HCT116 (cell line): ENCODE results near the gene CUBN. TPM values are rescaled to one million over a fixed set of nuclear protein-coding genes. Genes with fewer than 3 reads are reported as not detected.

Experiments used
- ATAC-seq: fragments of 200-7000 bp; cut with Tn5 transposase; 2 replicates; pipeline ENCODE4 v1.9.1; 2020; ENCODE audit warnings: mild to moderate bottlenecking, moderate library complexity
- BruUV-seq: library from RNA; stranded (reverse); fragments of 400-500 nt; replicated peaks from 2 replicates; lab custom pipeline; 2021; lab: Mats Ljungman, UMichigan
- CTCF ChIA-PET: fragments of 300-600 bp; sonication (Branson Sonifier 250); formaldehyde crosslinking; loops from one replicate; lab custom pipeline; 2021; ENCODE audit warnings: antibody characterized with exemption; lab: Charles Lee
- POLR2A ChIA-PET: fragments of 300-600, 350-600 bp; sonication (Branson Sonifier 250); formaldehyde crosslinking; loops from one replicate; lab custom pipeline; 2021; ENCODE audit warnings: antibody characterized with exemption; lab: Charles Lee
- RAD21 ChIA-PET, 2 experiments: fragments of 300-600 bp; sonication (Branson Sonifier 250); formaldehyde crosslinking; loops; one replicate each; lab custom pipeline; 2023; ENCODE audit warnings: low total read pairs in 2 of 2; ENCODE audit not compliant: uncharacterized antibody in 2 of 2, unreplicated experiment in 2 of 2, low non-redundant PET in 1 of 2; lab: Charles Lee
- DNase-seq: peaks from one replicate; pipeline ENCODE4 v3.0.0-alpha.2; 2010; ENCODE audit warnings: low read depth, low spot score
- H2AFZ ChIP-seq: fragments of 200-600 bp; shearing (Covaris generic), sonication (generic); 2 replicates; pipeline ENCODE4 v1.6.1; 2017; ENCODE audit warnings: low read depth, mixed run types, mixed read lengths, antibody characterized with exemption, low read length; ENCODE audit not compliant: poor library complexity, severe bottlenecking
- H3K27ac ChIP-seq: 2 replicates; pipeline ENCODE4 v1.5.1; 2012; ENCODE audit warnings: low read depth, low read length
- H3K27me3 ChIP-seq: fragments of 200-600 bp; sonication (generic); 2 replicates; pipeline ENCODE4 v1.6.1; 2016; ENCODE audit warnings: mixed run types, low read length, mixed read lengths; ENCODE audit not compliant: insufficient read depth
- H3K36me3 ChIP-seq, 2 experiments: fragments of 200-500 bp in 1 of 2; fragments of 200-600 bp in 1 of 2; sonication (Bioruptor generic) in 1 of 2; sonication (generic) in 1 of 2; 2 replicates each; pipeline versions ENCODE4 v1.5.1 to v1.6.1; 2014 to 2016; ENCODE audit warnings: low read length in 2 of 2, inconsistent platforms in 1 of 2, mixed read lengths in 1 of 2, mixed run types in 1 of 2; ENCODE audit not compliant: insufficient read depth in 2 of 2, control insufficient read depth in 1 of 2
- H3K4me1 ChIP-seq, 2 experiments: fragments of 200-600 bp in 1 of 2; sonication (generic) in 1 of 2; 2 replicates each; pipeline versions ENCODE4 v1.5.1 to v1.6.1; 2012 to 2017; ENCODE audit warnings: low read length in 2 of 2, inconsistent platforms in 1 of 2, mild to moderate bottlenecking in 1 of 2, mixed read lengths in 1 of 2, mixed run types in 1 of 2, moderate library complexity in 1 of 2; ENCODE audit not compliant: insufficient read depth in 2 of 2, control insufficient read depth in 1 of 2
- H3K4me2 ChIP-seq: fragments of 200-600 bp; sonication (generic); 2 replicates; pipeline ENCODE4 v1.6.1; 2017; ENCODE audit warnings: mixed run types, low read length, mixed read lengths
- H3K4me3 ChIP-seq, 2 experiments: fragments of 200-600 bp in 1 of 2; sonication (generic) in 1 of 2; replicated peaks in 1 of 2; 2 replicates each; pipeline ENCODE4 v1.5.1; 2011 to 2016; ENCODE audit warnings: low read length in 2 of 2, control low read depth in 1 of 2, low read depth in 1 of 2, mild to moderate bottlenecking in 1 of 2, mixed read lengths in 1 of 2, mixed run types in 1 of 2
- H3K79me2 ChIP-seq: fragments of 200-600 bp; sonication (generic); 2 replicates; pipeline ENCODE4 v1.6.1; 2017; ENCODE audit warnings: mild to moderate bottlenecking, mixed run types, low read length, moderate library complexity, mixed read lengths; ENCODE audit not compliant: insufficient read depth
- H3K9ac ChIP-seq: fragments of 200-600 bp; sonication (generic); 2 replicates; pipeline ENCODE4 v1.6.1; 2016; ENCODE audit warnings: low read length, mixed read lengths
- H3K9me2 ChIP-seq: fragments of 200-600 bp; sonication (generic), shearing (Covaris generic); 2 replicates; pipeline ENCODE4 v1.6.1; 2017; ENCODE audit warnings: mixed run types, mild to moderate bottlenecking, moderate library complexity; ENCODE audit not compliant: insufficient read depth
- H3K9me3 ChIP-seq, 2 experiments: fragments of 200-500 bp in 1 of 2; fragments of 200-600 bp in 1 of 2; sonication (Bioruptor generic) in 1 of 2; sonication (generic) in 1 of 2; 2 replicates each; pipeline ENCODE4 v1.6.1; 2014 to 2017; ENCODE audit warnings: low read length in 2 of 2, mixed read lengths in 2 of 2, inconsistent platforms in 1 of 2, low read depth in 1 of 2, mild to moderate bottlenecking in 1 of 2, mixed run types in 1 of 2, moderate library complexity in 1 of 2; ENCODE audit not compliant: control insufficient read depth in 1 of 2, insufficient read depth in 1 of 2
- H4K20me1 ChIP-seq: fragments of 200-600 bp; sonication (generic), shearing (Covaris generic); 2 replicates; pipeline ENCODE4 v1.6.1; 2017; ENCODE audit warnings: mixed run types, mild to moderate bottlenecking, moderate library complexity; ENCODE audit not compliant: insufficient read depth
- ELF1 ChIP-seq: IDR thresholded peaks from 2 replicates; pipeline ENCODE4 v1.6.1; 2012; ENCODE audit warnings: low read depth, borderline replicate concordance
- EZH2phosphoT487 ChIP-seq: fragments of 200-600 bp; IDR thresholded peaks from 2 replicates; pipeline ENCODE4 v1.6.1; 2018; ENCODE audit warnings: antibody characterized with exemption, borderline replicate concordance
- JUND ChIP-seq: IDR thresholded peaks from 2 replicates; pipeline ENCODE4 v1.6.1; 2012
- RAD21 ChIP-seq: IDR thresholded peaks from 2 replicates; pipeline ENCODE4 v1.6.1; 2012; ENCODE audit warnings: low read depth, mild to moderate bottlenecking
- SP1 ChIP-seq: IDR thresholded peaks from 2 replicates; pipeline ENCODE4 v1.6.1; 2012; ENCODE audit warnings: low read depth
- TCF7L2 ChIP-seq: IDR thresholded peaks from 2 replicates; pipeline ENCODE4 v1.7.0; 2011; ENCODE audit warnings: borderline replicate concordance, inconsistent platforms; ENCODE audit not compliant: insufficient read depth, insufficient read length; ENCODE audit errors: extremely low read depth
- YY1 ChIP-seq: IDR thresholded peaks from 2 replicates; pipeline ENCODE4 v1.6.1; 2011; ENCODE audit warnings: low read length, low read depth, moderate library complexity, mild to moderate bottlenecking; ENCODE audit not compliant: insufficient replicate concordance; ENCODE audit errors: extremely low read depth
- ZFX ChIP-seq: fragments of 450-650 bp; IDR thresholded peaks from 2 replicates; pipeline ENCODE4 v1.6.1; 2017
- intact Hi-C: fragments of 100-400 bp; cut with micrococcal nuclease; formaldehyde crosslinking; loops from 2 replicates; pipeline ENCODE4 v1.10.0; 2022
- total RNA-seq: library from RNA; stranded (reverse); gene quantifications from one replicate; pipeline ENCODE4 v1.2.1, GENCODE V29; 2021; ENCODE audit not compliant: unreplicated experiment
- TF ChIP-seq, protein P1 (sequence below): IDR thresholded peaks from 2 replicates; pipeline ENCODE4 v1.6.1; 2011; ENCODE audit warnings: mild to moderate bottlenecking, low read length, moderate library complexity; ENCODE audit not compliant: insufficient replicate concordance; ENCODE audit errors: extremely low read depth
- TF ChIP-seq, protein P2 (sequence below): IDR thresholded peaks from 2 replicates; pipeline ENCODE4 v1.6.1; 2012

Gene CUBN
- total RNA-seq, 1 experiment from 2014 or later = 1.2 TPM

DNA sequence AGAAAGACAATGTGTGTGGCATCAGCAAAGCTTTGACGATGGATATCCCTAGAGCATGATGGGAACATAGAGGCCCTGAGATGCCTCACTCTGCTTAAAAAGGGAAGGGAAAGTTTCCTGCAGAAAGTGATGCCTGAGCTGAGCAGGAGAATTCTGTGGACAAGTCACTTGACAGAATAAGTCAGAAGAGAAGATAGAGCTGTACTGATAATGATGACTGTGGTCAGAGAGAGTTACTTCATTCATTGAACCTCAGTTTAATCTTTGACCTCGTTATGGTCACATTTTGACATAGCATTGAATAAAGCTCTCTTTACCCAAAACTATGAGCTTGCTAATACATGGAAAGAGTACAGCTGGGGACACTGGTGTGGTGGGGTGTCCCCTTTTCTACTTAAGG, 7.6 kb downstream of the CUBN start:
- TF ChIP-seq TCF7L2 = no peak
- TF ChIP-seq, protein P1, sequence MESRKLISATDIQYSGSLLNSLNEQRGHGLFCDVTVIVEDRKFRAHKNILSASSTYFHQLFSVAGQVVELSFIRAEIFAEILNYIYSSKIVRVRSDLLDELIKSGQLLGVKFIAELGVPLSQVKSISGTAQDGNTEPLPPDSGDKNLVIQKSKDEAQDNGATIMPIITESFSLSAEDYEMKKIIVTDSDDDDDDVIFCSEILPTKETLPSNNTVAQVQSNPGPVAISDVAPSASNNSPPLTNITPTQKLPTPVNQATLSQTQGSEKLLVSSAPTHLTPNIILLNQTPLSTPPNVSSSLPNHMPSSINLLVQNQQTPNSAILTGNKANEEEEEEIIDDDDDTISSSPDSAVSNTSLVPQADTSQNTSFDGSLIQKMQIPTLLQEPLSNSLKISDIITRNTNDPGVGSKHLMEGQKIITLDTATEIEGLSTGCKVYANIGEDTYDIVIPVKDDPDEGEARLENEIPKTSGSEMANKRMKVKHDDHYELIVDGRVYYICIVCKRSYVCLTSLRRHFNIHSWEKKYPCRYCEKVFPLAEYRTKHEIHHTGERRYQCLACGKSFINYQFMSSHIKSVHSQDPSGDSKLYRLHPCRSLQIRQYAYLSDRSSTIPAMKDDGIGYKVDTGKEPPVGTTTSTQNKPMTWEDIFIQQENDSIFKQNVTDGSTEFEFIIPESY = no peak
- TF ChIP-seq JUND = no peak
- TF ChIP-seq ELF1 = no peak
- no peak for TF ChIP-seq YY1
- TF ChIP-seq, protein P2, sequence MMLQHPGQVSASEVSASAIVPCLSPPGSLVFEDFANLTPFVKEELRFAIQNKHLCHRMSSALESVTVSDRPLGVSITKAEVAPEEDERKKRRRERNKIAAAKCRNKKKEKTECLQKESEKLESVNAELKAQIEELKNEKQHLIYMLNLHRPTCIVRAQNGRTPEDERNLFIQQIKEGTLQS = no peak
- TF ChIP-seq SP1 = no peak
- no peak for TF ChIP-seq ZFX
- no peak for TF ChIP-seq EZH2phosphoT487
- no peak for TF ChIP-seq RAD21
- intact Hi-C loops = no loop called here
- POLR2A ChIA-PET = no interaction called here

More for the DNA sequence above, 7.6 kb downstream of the CUBN start:
- Histone ChIP-seq H3K4me1 (peaks cover 8 to 9% of the 10 kb centered on the region in 2 experiments; a peak in 3 of 4 replicates), H3K79me2 (no peaks in the 10 kb centered on the region), H3K27me3 (no peaks in the 10 kb centered on the region), H3K9me3 (no peaks in the 10 kb centered on the region), H3K9me2 (no peaks in the 10 kb centered on the region), H3K36me3 (no peaks in the 10 kb centered on the region), H4K20me1 (no peaks in the 10 kb centered on the region), H3K9ac (no peak overlapping the region), H3K4me3 (no peak overlapping the region), H3K4me2 (no peak overlapping the region), H3K27ac (no peak overlapping the region), H2AFZ (no peak overlapping the region)
- ChIA-PET RAD21 (no interaction called here), CTCF (no interaction called here)
- DNase-seq (no peak), ATAC-seq (no peak)
- no TSS peak for BruUV-seq
